Esophagus (tissue), 2 donors: ENCODE measurements around the gene MIER1. TPM values are rescaled to one million over a fixed set of nuclear protein-coding genes. Genes with fewer than 3 reads are reported as not detected.

Experiments
- H3K27ac ChIP-seq, 2 donors: one replicate each; pipeline ENCODE4 v1.5.1; 2013; ENCODE audit warnings: low read depth in 2 of 2, mild to moderate bottlenecking in 2 of 2, inconsistent platforms in 1 of 2, low read length in 1 of 2, moderate library complexity in 1 of 2
- H3K27me3 ChIP-seq, 2 donors: one replicate each; pipeline ENCODE4 v1.6.1; 2013; ENCODE audit warnings: low read length in 2 of 2, control low read depth in 1 of 2, mild to moderate bottlenecking in 1 of 2; ENCODE audit not compliant: insufficient read depth in 2 of 2, control insufficient read depth in 1 of 2
- H3K36me3 ChIP-seq, 2 donors: one replicate each; pipeline ENCODE4 v1.6.1; 2013; ENCODE audit warnings: low read length in 1 of 2; ENCODE audit not compliant: control insufficient read depth in 2 of 2, insufficient read depth in 2 of 2
- H3K4me1 ChIP-seq, 2 donors: one replicate each; pipeline ENCODE4 v1.6.1; 2013; ENCODE audit warnings: low read length in 1 of 2; ENCODE audit not compliant: control insufficient read depth in 2 of 2, insufficient read depth in 2 of 2
- H3K4me3 ChIP-seq, 2 donors: one replicate each; pipeline ENCODE4 v1.5.1; 2013; ENCODE audit warnings: low read length in 2 of 2, mild to moderate bottlenecking in 2 of 2, low read depth in 1 of 2, moderate library complexity in 1 of 2
- H3K9me3 ChIP-seq, 2 donors: one replicate each; pipeline ENCODE4 v1.6.1; 2013; ENCODE audit warnings: mild to moderate bottlenecking in 2 of 2, low read depth in 1 of 2, low read length in 1 of 2, moderate library complexity in 1 of 2; ENCODE audit not compliant: control insufficient read depth in 2 of 2, insufficient read depth in 1 of 2
- WGBS, 2 donors: extraction: QIAGEN DNeasy Blood & Tissue Kit; methylation state at CpG; one replicate each; pipeline ENCODE4 v1.1.7; 2013; 5-methylcytosine and 5-hydroxymethylcytosine counted together
- polyA plus RNA-seq, 2 donors: library from polyadenylated mRNA; stranded (reverse); fragments of 200-250 nt; gene quantifications; one replicate each; pipeline ENCODE4 v1.2.3, GENCODE V29; 2013
- donor health status: healthy with polysubstance abuse.
- donor health status: Bipolar disorder and iron deficiency.

MIER1 gene
- polyA plus RNA-seq, 2 donors, result 7.5 to 7.7 TPM

DNA sequence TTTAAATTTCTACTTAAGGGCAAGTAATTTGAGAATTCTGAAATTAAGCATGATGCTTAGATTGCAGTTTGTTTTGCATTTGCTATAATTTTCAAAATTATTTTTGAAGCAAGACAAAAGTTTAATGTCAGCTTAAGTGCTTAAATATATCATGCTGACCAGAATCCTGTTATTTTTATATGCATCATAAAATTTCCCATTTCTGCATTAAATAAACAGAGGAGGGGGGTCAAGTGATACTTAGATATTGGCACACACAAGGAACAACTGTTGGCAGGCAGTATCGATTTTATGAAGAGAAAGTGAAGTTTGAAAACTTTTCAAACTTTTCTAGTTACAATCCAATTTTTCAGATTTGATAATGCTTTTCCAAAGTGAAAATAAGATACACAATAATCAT, 61.0 kb downstream of the MIER1 start:
- H3K27ac ChIP-seq, result no peak overlapping the region
- H3K4me1 ChIP-seq, result no peaks in the 10 kb centered on the region
- H3K36me3 ChIP-seq, result peaks cover 0 to 3% of the 10 kb centered on the region in 2 donors
- 38 to 47% methylated on average over 1 of the region's 1 CpG for WGBS, 2 donors
- H3K4me3 ChIP-seq, result no peak overlapping the region
- H3K27me3 ChIP-seq, result no peaks in the 10 kb centered on the region
- no peaks in the 10 kb centered on the region for H3K9me3 ChIP-seq

DNA sequence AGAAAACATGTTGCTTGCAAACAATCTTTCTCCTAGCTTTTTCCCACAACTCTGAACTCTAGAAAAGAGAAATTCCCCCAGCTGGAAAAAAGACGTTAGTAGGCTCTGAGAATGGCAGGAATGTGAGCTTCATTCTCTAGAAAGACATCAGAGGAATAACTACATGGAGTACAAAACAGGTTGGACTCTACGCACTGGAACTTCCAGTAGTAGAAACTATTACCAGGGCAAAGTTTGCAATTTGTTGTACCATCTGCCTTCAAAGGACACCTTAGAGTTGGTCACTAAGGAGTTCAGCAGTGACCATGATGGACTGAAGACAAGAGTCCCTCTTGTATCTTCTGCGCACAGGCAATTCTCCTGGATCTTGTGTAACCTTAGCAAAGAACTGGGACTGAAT, 68.3 kb downstream of the MIER1 start:
- no peaks in the 10 kb centered on the region for H3K27me3 ChIP-seq
- WGBS, 2 donors, result 95% methylated on average over 3 of the region's 3 CpGs
- H3K4me1 ChIP-seq, result no peaks in the 10 kb centered on the region
- H3K27ac ChIP-seq, result no peak overlapping the region
- H3K36me3 ChIP-seq, result peaks cover 5 to 9% of the 10 kb centered on the region in 2 donors
- no peaks in the 10 kb centered on the region for H3K9me3 ChIP-seq
- no peak overlapping the region for H3K4me3 ChIP-seq

DNA sequence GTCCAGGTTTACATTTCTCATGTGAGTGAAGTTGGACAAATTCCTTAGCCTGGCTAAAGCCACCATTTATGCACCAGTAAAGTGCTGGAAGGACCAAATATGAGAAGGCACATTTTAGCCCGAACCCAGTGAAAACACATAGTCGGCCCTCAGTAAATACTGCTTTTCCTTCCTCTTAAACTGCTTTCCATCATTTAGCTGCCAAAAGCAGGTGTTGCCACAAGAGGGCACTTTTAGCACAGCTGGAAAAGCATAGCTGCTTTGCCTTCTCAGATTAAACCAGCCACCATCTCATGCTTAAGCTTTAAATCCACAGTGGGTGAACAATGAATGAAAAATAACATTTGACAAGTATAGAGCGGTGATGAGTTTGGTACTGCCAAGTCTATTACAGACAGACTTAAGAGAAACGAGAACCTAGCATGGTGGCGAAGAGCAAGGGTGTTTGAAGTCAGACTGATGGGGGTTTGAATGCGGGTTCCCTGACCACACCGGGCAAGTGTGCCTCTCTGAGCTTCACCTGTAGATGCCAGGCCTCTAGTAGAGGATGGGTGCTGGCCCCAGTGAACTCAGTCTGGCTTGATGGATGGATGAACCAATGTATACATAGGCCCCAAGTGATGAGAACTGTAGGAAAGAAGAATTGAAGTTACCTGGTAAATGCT, 71.4 kb downstream of the MIER1 start:
- no peaks in the 10 kb centered on the region for H3K9me3 ChIP-seq
- WGBS, 2 donors, result 64 to 69% methylated on average over 7 of the region's 7 CpGs
- H3K27me3 ChIP-seq, result no peaks in the 10 kb centered on the region
- H3K27ac ChIP-seq, result no peak overlapping the region
- peaks cover 2 to 5% of the 10 kb centered on the region in 2 donors for H3K36me3 ChIP-seq
- H3K4me3 ChIP-seq, result no peak overlapping the region
- H3K4me1 ChIP-seq, result no peaks in the 10 kb centered on the region

DNA sequence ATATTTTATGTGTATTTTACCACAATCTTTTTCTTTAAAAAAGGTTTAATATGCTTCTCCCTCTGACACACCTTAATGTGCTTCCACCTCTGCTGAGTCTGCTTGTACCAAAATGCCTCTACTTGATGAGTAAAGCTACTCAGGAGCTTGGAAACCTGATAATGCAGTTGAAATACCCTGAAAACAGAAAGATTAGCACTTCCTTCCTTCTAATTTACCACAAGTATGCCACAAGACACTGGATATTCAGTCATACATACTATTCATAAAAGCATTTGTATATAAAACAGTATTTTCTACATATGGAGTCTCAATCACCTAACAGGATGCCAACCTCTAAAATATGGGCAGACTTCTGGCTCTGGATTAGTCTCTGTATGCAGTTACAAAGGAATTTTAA, 74.2 kb downstream of the MIER1 start:
- peaks cover 0 to 2% of the 10 kb centered on the region in 2 donors for H3K36me3 ChIP-seq

GRCh38 chr1:66999640-67000400, 75.0 kb downstream of the MIER1 start:
- Histone ChIP-seq H3K9me3 (no peaks in the 10 kb centered on the region), H3K4me1 (no peaks in the 10 kb centered on the region), H3K27me3 (no peaks in the 10 kb centered on the region), H3K36me3 (peaks cover 0 to 2% of the 10 kb centered on the region in 2 donors), H3K27ac (no peak overlapping the region), H3K4me3 (no peak overlapping the region)
- 79 to 84% methylated on average over 7 of the region's 7 CpGs for WGBS, 2 donors

More for the DNA sequence above, 74.2 kb downstream of the MIER1 start:
- Histone ChIP-seq H3K4me1 (no peaks in the 10 kb centered on the region), H3K27me3 (no peaks in the 10 kb centered on the region), H3K9me3 (no peaks in the 10 kb centered on the region), H3K4me3 (no peak overlapping the region), H3K27ac (no peak overlapping the region)

- Histone ChIP-seq H3K4me3 (no peak overlapping the region), H3K4me1 (no peaks in the 10 kb centered on the region), H3K27me3 (no peaks in the 10 kb centered on the region), H3K9me3 (no peaks in the 10 kb centered on the region), H3K36me3 (peaks cover 0 to 2% of the 10 kb centered on the region in 2 donors), H3K27ac (peak overlapping the region in 1 of 2 donors; percentile 65)
- WGBS, 2 donors, result 80 to 82% methylated on average over 5 of the region's 5 CpGs
Measured at GRCh38 chr1:67001682-67002425, 77.1 kb downstream of the MIER1 start.

DNA sequence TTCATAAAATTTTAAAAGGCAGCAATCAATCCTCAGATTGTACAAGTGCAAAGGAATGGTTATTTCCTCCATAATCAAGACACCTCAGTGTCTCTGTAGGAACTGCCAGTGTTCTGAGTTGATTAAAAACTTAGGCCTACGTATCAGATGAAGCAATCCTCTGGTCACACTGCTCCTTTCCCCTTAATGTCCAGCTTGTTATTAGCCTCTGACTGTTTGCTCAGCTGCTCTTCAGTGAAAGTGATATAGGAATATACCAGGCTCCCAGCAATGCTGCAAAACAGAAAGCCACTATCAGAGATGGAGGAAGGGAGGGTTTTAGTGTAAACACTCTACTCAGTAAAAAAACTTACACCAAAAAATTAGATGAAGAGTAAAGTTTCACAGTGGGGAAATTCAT, 79.4 kb downstream of the MIER1 start:
- Histone ChIP-seq H3K9me3 (no peaks in the 10 kb centered on the region), H3K27me3 (no peaks in the 10 kb centered on the region), H3K36me3 (peaks cover 0 to 2% of the 10 kb centered on the region in 2 donors), H3K4me1 (no peaks in the 10 kb centered on the region), H3K27ac (no peak overlapping the region), H3K4me3 (no peak overlapping the region)
- 63 to 86% methylated on average over 1 of the region's 1 CpG for WGBS, 2 donors

GRCh38 chr1:67005068-67005467, 80.3 kb downstream of the MIER1 start:
- no peaks in the 10 kb centered on the region for H3K9me3 ChIP-seq
- peaks cover 0 to 2% of the 10 kb centered on the region in 2 donors for H3K36me3 ChIP-seq
- H3K27me3 ChIP-seq, result no peaks in the 10 kb centered on the region
- H3K27ac ChIP-seq, result no peak overlapping the region
- 83 to 86% methylated on average over 8 of the region's 8 CpGs for WGBS, 2 donors
- H3K4me3 ChIP-seq, result no peak overlapping the region
- no peaks in the 10 kb centered on the region for H3K4me1 ChIP-seq

DNA sequence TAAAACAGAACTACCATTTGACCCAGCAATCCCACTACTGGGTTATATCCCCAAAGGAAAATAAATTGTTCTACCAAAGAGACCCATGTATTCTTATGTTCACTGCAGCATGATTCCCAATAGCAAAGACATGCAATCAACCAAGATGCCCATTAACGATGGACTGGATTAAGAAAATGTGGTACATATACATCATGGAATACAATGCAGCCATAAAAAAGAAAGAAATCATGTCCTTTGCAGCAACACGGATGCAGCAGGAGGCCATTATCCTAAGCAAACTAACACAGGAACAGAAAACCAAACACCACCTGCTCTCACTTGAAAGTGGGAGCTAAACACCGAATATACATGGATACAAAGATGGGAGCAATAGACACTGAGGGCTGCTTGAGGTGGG, 85.0 kb downstream of the MIER1 start:
- peaks cover 0 to 2% of the 10 kb centered on the region in 2 donors for H3K36me3 ChIP-seq
- WGBS, 2 donors, result 95 to 98% methylated on average over 3 of the region's 3 CpGs

More for the DNA sequence above, 85.0 kb downstream of the MIER1 start:
- no peak overlapping the region for H3K4me3 ChIP-seq
- H3K9me3 ChIP-seq, result no peaks in the 10 kb centered on the region
- H3K4me1 ChIP-seq, result no peaks in the 10 kb centered on the region
- no peaks in the 10 kb centered on the region for H3K27me3 ChIP-seq
- H3K27ac ChIP-seq, result no peak overlapping the region
